ENCODE data around the gene DIS3L2. TPM values are rescaled to one million over a fixed set of nuclear protein-coding genes. Genes with fewer than 3 reads are reported as not detected.
A peak's percentile ranks its signal among the peaks of the same experiment; 100 is the strongest.
"Not testable (repeated sequence)": the region's sequence is repeated elsewhere in the genome, so short reads cannot be mapped to it uniquely, and the experiment has no call there.

The DIS3L2 gene
- total RNA-seq, 1 experiment from 2014 or later = 28.5 TPM

- TF ChIP-seq, protein P1, sequence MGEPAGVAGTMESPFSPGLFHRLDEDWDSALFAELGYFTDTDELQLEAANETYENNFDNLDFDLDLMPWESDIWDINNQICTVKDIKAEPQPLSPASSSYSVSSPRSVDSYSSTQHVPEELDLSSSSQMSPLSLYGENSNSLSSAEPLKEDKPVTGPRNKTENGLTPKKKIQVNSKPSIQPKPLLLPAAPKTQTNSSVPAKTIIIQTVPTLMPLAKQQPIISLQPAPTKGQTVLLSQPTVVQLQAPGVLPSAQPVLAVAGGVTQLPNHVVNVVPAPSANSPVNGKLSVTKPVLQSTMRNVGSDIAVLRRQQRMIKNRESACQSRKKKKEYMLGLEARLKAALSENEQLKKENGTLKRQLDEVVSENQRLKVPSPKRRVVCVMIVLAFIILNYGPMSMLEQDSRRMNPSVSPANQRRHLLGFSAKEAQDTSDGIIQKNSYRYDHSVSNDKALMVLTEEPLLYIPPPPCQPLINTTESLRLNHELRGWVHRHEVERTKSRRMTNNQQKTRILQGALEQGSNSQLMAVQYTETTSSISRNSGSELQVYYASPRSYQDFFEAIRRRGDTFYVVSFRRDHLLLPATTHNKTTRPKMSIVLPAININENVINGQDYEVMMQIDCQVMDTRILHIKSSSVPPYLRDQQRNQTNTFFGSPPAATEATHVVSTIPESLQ (CRISPR knock-in tag; IDR thresholded peaks at IDR 0.05) = no peak
Observed at GRCh38 chr2:232362174-232362900, 400.8 kb downstream of the DIS3L2 start (continued).

- H3K27me3 Mint-ChIP-seq (ENCODE audit: low read depth); ATAC-seq; H3K36me3 Mint-ChIP-seq; POLR2A ChIA-PET; H3K27ac Mint-ChIP-seq; H3K4me3 Mint-ChIP-seq: not testable (repeated sequence)
- CTCF ChIA-PET = interaction anchor here (0.6 to 6.4 kb wide), 9 partner anchors 22 to 718 kb away, joined by 3 to 78 read pairs (median 5); no protein-coding TSS in a partner anchor
- H3K4me1 Mint-ChIP-seq = peaks cover 14% of the 10 kb centered on the region
- H3K9me3 Mint-ChIP-seq = peaks cover 11% of the 10 kb centered on the region; the same call in 1 of the 2 replicates
- DNase-seq (ENCODE audit: low spot score) = peak; percentile 13
Observed at GRCh38 chr2:232363064-232363783, 401.7 kb downstream of the DIS3L2 start.

DNA sequence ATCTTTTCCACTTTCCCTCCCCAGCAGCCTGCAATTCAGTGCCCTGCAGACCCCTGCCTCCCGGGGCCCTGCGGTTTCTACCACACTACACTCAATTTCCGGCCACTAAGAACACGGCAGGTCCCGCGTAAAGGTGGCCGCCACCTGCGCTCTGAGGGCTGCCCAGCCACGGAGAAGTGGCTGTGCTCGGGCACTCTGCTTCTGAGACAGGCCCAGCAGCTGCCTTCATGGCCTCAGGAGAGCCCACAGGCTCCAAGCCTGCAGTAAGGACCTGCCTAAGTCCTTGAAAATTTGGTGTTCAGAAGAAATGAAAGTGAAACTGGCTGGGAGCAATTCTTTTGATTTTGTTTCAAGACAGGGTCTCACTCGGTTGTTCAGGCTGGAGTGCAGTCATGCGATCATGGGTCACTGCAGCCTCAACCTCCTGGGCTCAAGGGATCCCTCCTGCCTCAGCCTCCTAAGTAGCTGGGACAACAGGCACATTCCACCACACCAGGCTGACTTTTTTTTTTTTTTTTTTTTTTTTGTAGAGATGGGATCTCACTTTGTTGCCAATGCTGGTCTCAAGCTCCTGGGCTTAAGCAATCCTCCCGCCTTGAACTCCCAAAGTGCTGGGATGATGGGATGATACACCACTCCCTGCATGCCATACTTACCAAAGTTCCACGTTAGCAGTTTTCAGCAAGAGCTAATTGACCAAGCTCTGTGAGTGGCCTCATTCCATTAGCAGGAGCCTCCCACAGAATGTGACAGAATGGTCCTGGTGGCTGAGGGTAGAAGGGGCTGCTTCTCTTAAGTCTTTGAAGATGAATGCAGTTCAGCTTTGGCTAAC is 402.5 kb downstream of the DIS3L2 start:
- Mint-ChIP-seq H3K27me3 (ENCODE audit: low read depth) (no peaks in the 10 kb centered on the region; the same call in 1 of the 2 replicates), H3K4me1 (peaks cover 14% of the 10 kb centered on the region), H3K4me3 (no peak overlapping the region), H3K9me3 (peaks cover 11% of the 10 kb centered on the region; the same call in 1 of the 2 replicates), H3K27ac (no peak overlapping the region), H3K36me3 (no peaks in the 10 kb centered on the region)
- no peak for ATAC-seq
- POLR2A ChIA-PET = no interaction called here
- CTCF ChIA-PET = interaction anchor here (0.6 to 6.4 kb wide), 12 partner anchors 10 to 719 kb away, joined by 3 to 78 read pairs (median 5); no protein-coding TSS in a partner anchor
- DNase-seq (ENCODE audit: low spot score) = peak; percentile 1
- TF ChIP-seq ZNF232 (CRISPR knock-in tag; IDR thresholded peaks at IDR 0.05) = no peak
- TF ChIP-seq PRRX2 (CRISPR knock-in tag; IDR thresholded peaks at IDR 0.05) = no peak
- TF ChIP-seq E2F4 (CRISPR knock-in tag; IDR thresholded peaks at IDR 0.05; ENCODE audit: borderline replicate concordance, low read depth) = no peak
- no peak for TF ChIP-seq ERG (CRISPR knock-in tag; IDR thresholded peaks at IDR 0.05)
- no peak for TF ChIP-seq RELA (CRISPR knock-in tag; IDR thresholded peaks at IDR 0.05; ENCODE audit: borderline replicate concordance)

DNA sequence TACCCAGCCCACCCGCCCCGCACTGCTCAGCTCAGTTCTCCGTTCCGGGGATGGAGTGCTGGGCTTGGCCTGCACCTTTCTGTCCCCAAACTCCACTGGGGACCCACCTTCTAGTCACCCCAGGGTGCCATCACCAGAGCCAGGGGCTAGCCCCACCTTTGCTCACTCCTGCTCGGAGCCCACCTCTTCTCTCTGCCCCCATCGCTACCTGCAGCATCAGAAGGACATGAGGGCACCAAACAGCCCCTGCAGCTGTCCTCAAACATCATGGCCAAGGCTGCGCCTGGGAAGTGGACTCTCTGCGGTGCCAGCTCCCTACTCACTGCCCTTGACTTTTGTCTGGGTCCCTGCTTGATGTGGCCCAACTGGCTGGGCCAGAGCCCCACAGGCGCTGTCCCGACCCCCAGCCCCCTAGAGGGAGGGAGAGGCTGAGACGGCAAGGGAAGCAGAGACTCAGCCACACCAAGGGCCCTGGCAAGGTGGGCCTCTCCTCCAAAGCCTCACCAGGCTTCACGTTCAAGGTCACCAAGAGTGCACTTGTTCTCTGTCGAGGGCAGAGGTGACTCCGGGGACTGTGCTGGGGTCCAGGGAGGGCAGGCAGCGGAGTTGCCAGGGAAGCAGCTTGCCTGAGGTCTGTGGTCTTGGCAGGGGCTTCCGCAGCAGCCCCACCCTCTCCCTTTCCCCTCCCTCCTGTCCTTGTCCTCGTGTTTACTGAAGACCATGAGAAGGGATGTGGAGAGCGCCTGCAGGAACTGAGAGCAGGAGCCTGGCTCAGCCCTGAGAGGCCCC is 403.5 kb downstream of the DIS3L2 start:
- H3K27me3 Mint-ChIP-seq (ENCODE audit: low read depth); H3K4me3 Mint-ChIP-seq; H3K27ac Mint-ChIP-seq; ATAC-seq; H3K36me3 Mint-ChIP-seq: not testable (repeated sequence)
- peaks cover 11% of the 10 kb centered on the region; the same call in 1 of the 2 replicates for H3K9me3 Mint-ChIP-seq
- peak; percentile 6 for DNase-seq (ENCODE audit: low spot score)
- H3K4me1 Mint-ChIP-seq = peaks cover 15% of the 10 kb centered on the region
- ChIA-PET POLR2A (interaction anchor here (0.6 kb wide), 1 partner anchor 366 kb away, joined by 4 read pairs; no protein-coding TSS in a partner anchor), CTCF (interaction anchor here (0.6 to 6.4 kb wide), 26 partner anchors 9 to 464 kb away, joined by 3 to 78 read pairs (median 6); partner anchors contain the start of genes ALPG and ALPP)

All from WTC11 (cell line).